GM12864 (cell line): Measurements from ENCODE around the gene FFAR3.
A peak's percentile ranks its signal among the peaks of the same experiment; 100 is the strongest.

ENCODE experiments used
- DNase-seq: peaks from one replicate; pipeline ENCODE4 v3.0.0-alpha.2; 2011; ENCODE audit warnings: low read depth
- H3K4me3 ChIP-seq: 2 replicates; pipeline ENCODE4 v1.5.1; 2011; ENCODE audit warnings: mild to moderate bottlenecking, low read depth, low read length, control low read depth
- TF ChIP-seq, protein P1 (sequence below): IDR thresholded peaks from 2 replicates; pipeline ENCODE4 v1.5.1; 2011; ENCODE audit warnings: low read depth, mild to moderate bottlenecking, moderate library complexity, low read length, control low read depth, inconsistent platforms; ENCODE audit errors: missing control alignments

Gene FFAR3

DNA sequence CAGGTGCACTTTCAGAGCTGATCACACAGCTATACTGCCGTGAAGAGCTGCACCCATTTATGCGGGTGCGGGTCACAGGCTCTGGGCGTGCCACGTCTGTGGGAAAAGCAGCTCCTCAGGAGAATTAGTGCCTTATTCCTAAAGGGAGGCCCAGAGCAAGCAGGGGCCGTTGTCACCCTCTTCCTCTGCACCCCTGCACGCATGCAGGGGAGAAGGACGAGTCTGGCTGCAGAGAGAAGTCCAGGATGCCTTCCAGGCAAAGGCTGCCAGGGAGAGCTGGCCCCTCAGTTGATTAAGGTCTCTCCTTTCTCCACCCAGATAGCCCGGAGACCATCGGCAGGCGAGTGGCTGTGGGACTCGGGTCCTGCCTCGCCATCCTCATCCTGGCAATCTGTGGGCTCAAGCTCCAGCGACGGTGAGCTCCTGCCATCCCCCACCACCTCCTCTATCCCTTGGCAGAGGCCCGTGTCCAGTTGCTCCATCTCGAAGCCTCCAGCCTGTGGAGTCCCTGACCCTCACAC lies 13.7 kb upstream of the FFAR3 start:
- no peak for DNase-seq
- TF ChIP-seq, protein P1, sequence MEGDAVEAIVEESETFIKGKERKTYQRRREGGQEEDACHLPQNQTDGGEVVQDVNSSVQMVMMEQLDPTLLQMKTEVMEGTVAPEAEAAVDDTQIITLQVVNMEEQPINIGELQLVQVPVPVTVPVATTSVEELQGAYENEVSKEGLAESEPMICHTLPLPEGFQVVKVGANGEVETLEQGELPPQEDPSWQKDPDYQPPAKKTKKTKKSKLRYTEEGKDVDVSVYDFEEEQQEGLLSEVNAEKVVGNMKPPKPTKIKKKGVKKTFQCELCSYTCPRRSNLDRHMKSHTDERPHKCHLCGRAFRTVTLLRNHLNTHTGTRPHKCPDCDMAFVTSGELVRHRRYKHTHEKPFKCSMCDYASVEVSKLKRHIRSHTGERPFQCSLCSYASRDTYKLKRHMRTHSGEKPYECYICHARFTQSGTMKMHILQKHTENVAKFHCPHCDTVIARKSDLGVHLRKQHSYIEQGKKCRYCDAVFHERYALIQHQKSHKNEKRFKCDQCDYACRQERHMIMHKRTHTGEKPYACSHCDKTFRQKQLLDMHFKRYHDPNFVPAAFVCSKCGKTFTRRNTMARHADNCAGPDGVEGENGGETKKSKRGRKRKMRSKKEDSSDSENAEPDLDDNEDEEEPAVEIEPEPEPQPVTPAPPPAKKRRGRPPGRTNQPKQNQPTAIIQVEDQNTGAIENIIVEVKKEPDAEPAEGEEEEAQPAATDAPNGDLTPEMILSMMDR, result no peak
- H3K4me3 ChIP-seq, result no peak overlapping the region

DNA sequence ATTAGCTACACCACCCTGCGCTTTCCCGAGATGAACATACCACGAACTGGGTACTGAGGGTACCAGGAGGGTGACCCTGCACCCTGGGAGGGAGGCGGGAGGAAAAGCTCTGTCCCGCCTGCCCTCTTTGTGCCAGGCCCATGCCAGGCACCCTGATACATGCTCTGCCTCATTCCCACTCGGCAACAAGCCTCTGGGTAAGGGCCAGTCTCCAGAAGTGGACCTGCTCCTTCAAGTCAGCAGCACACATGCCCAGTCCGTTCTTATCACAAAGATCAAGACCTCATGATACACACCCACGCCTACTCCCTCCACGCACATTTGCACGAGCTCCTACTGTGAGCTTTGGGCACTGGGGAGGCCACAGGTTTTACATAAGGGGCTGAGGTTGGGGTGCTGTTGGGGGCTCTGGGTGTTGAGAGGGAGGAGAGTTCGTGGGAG lies 12.6 kb upstream of the FFAR3 start:
- TF ChIP-seq, protein P1, result no peak
- no peak overlapping the region for H3K4me3 ChIP-seq

DNA sequence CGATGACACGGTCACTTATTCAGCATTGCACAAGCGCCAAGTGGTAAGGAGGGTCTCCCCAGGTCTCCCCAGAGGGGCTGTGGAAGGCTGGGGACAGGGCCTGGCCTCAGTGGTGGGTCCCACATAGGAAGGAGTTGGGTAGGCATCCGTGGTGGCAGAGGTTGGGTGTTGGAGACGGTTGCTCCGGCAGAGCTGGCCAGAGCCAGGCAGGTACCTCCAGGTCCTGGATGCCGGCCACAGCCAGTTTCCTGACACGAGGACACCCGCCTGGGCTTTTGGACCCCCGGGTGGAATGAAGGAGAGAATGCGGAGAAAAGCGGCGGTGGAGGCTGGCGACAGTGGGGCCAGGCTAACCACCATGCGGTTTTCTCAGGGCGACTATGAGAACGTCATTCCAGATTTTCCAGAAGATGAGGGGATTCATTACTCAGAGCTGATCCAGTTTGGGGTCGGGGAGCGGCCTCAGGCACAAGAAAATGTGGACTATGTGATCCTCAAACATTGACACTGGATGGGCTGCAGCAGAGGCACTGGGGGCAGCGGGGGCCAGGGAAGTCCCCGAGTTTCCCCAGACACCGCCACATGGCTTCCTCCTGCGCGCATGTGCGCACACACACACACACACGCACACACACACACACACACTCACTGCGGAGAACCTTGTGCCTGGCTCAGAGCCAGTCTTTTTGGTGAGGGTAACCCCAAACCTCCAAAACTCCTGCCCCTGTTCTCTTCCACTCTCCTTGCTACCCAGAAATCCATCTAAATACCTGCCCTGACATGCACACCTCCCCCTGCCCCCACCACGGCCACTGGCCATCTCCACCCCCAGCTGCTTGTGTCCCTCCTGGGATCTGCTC lies 11.8 kb upstream of the FFAR3 start:
- TF ChIP-seq, protein P1, result no peak

More for the DNA sequence above, 12.6 kb upstream of the FFAR3 start:
- no peak for DNase-seq

DNA sequence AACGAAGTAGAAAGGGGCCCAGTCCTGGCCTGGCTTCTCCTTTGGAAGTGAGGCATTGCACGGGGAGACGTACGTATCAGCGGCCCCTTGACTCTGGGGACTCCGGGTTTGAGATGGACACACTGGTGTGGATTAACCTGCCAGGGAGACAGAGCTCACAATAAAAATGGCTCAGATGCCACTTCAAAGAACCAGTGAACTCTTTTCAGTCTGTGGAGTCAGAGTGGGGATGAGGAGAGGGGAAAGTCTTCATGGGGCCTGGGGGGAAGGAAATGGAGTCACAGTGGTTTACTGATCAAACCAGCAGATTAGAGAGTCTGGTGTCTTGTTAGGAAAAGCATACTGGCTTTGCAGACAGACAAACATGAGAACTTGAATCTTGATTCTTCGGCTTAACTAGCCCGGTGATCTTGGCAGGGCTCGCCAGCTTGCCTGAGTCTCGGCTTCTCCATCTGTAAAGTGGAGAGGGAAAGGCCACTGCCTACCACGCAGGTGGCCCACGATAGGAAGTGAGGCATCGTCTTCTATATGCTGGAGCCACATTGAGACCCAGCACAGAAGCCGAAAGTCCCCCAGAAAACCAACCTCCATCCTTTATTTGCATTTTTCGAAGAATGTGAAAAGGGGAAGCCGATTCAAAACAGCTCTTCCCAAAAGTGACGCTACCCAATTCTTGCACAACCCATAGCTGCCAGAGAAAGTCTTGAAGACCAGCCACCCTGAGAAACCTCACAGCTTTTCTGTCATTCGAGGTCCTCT lies 10.9 kb upstream of the FFAR3 start, which contains the start of gene FFAR1:
TSS of gene FFAR1 (plus strand) at position 732 of the 759 bp plus-strand sequence. CDS start 3,650 bp downstream, outside the sequence.
- H3K4me3 ChIP-seq, result no peak within 1 kb of the TSS
- TF ChIP-seq, protein P1, result no peak
- peak; percentile 96 for DNase-seq

More for the DNA sequence above, 11.8 kb upstream of the FFAR3 start:
- DNase-seq, result peak; percentile 70
- H3K4me3 ChIP-seq, result no peak overlapping the region; the same call in 1 of the 2 replicates

DNA sequence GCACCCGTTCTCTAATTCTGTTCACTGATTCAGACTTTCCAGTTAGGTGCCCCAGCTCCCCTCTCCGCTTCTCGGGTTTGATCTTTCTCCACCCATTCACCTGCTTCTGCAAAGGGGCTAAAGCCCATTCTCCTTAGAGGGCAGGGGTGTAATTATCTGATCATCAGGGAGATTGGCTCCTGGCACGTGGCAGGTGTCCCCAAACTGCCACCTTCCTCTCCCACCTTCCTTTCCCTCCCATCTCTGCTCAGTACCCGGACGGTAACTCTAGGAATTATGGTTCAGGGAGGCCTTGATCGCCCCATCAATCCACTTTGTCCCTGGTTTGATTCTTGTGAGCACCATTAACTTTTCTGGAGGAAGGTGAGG lies 10.3 kb upstream of the FFAR3 start:
- H3K4me3 ChIP-seq, result no peak overlapping the region
- TF ChIP-seq, protein P1, result no peak

DNA sequence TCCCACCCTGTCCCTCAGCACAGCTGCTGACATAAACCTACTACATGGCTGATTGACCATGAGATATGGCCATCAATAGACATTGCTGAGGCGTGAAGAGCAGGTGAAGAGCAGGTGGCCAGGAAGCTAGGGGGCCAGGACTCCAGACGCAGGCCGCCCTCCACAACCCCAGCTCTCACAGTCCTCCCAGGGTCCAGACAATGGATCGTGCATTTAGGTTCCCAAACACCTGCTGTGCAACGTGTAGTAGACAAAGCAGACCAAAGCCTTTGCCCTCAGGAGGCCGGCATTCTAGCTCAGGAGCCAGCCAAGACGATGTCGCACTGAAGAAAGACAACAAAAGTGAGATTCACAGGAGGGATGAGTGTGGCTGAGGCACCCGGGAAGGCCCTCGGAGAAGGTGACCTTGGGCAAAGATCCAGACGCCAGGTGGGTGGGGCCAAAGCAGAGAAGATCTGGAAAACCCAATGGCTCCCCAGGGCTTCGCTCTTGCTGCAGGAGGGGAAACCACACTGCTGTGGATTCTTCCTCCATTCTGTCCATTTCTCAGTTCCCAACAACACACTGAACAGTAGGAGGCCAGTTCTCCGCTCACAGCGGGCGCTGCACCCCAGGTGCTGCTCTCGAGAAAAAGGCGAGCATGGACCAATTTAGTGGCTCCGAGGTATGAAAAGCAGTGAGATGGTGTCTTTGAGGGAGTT lies 9.2 kb upstream of the FFAR3 start:
- H3K4me3 ChIP-seq, result no peak overlapping the region
- TF ChIP-seq, protein P1, result no peak
- DNase-seq, result no peak

More for the DNA sequence above, 10.3 kb upstream of the FFAR3 start:
- no peak for DNase-seq
